NCI-H2081 treated with DMSO at 0.1 percent for 48 hours (cell line): ENCODE results near the gene ZNF219.

ENCODE experiments used
- DNase-seq: peaks from one replicate; lab custom pipeline; 2025; lab: John Stamatoyannopoulos, UW

The ZNF219 gene

DNA sequence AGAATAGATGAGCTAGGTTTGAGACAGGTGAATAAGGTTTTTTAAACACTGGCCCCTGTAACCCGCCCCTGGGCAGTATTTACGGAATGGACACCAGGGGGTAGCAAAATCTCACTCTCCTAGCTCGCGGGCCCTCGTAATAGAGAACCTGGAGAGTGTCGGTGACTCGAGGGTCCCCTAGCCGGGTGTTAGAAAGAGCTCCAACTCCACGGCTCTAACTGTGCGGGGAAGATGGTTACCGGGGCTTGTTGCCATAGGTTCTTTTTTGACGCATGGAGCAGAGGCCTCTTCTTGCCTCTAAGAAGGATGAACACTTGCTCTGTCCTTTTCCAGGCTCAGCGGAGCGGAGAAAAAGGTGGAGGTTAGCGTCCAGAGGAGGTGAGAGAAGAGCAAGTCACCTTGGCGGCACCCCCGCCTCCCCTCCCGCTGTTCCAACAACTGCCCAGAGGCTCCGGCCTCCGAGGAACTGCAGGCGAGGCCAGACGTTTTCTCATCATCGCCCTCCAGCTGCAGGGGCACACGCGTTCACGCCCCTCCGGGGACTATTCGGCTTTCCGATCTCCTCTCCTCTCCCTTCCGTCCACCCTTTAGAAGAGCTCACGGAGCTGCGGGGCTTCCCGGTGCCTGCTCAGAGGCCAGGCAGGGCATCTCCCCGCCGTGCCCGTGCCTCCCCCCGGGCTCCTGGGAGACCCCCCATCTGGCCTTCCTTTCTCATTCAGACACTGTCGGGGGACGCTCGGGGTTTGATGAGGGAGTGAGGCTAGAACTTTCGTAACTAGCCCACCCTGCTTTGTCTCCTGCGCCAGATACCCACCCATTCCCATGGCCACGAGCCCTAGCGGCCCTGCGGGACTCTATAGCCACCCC, 29.7 kb downstream of the ZNF219 start:
- no peak for DNase-seq

GRCh38 chr14:21066882-21067502, 31.5 kb downstream of the ZNF219 start:
- no peak for DNase-seq

- DNase-seq, result no peak
Measured at GRCh38 chr14:21063479-21063878, 35.0 kb downstream of the ZNF219 start.

- DNase-seq, result no peak
Measured at GRCh38 chr14:21061347-21061668, 37.1 kb downstream of the ZNF219 start.

GRCh38 chr14:21060614-21061346, 37.7 kb downstream of the ZNF219 start:
- no peak for DNase-seq

DNA sequence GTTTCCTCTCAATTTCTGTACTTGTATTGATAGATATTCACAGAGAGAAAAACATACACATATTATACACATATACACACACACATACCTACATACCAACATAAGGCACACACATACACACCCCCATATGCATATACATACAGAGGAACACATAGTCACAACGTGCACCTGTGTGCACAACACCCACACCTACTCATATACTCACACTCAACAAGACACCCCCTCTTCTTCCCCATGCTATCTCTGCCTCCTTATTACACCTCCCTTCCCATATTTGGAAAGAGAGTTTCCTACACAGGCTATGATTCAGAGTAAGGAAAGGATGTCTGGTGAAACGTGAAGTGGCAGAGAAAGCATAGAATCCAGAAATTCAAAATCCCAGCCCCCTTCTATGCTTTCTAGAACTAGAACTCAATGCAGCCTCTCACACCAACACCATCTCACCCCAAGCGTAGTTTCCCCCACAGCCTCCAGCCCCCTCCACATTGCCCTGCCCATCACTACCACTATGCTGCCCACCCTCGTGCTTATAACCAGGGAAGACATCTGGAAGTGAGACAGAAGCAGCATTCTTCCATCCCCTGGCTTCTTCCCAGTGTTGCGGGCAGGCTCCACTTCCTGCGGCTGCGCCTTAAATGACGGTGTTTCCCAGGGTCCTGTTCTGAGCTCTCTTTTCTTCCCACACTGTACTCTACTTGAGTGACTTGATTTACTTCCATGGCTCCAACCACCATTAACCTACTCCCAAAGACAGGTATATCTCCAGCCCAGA, 38.4 kb downstream of the ZNF219 start:
- no peak for DNase-seq

DNA sequence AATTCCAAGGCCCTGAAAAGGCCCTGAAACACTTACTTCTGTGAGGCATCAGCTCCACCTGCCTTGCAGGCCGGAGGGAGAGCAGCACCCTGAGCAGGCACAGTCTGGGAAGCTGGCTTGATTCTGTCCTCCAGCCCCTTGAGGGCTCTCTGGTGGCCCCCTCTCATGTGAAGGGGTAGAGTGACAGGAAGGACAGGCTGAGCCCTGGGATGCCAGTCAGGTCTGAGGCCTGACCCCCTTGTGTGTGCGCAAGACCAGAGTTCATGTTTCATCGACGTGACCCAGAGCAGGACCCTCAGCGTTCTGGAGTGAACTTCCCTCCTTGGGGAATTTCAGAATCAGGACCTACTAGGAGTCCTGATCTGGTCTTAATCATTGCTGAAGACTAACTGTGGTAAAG, 39.6 kb downstream of the ZNF219 start:
- no peak for DNase-seq

- no peak for DNase-seq
Measured at GRCh38 chr14:21057803-21058675, 40.4 kb downstream of the ZNF219 start, which contains the start of gene RNASE8. TSS of gene RNASE8 (plus strand) at chr14:21057822. CDS start at chr14:21057893, 71 bp downstream.

- DNase-seq, result no peak
Measured at GRCh38 chr14:21056520-21057163, 41.8 kb downstream of the ZNF219 start.

DNA sequence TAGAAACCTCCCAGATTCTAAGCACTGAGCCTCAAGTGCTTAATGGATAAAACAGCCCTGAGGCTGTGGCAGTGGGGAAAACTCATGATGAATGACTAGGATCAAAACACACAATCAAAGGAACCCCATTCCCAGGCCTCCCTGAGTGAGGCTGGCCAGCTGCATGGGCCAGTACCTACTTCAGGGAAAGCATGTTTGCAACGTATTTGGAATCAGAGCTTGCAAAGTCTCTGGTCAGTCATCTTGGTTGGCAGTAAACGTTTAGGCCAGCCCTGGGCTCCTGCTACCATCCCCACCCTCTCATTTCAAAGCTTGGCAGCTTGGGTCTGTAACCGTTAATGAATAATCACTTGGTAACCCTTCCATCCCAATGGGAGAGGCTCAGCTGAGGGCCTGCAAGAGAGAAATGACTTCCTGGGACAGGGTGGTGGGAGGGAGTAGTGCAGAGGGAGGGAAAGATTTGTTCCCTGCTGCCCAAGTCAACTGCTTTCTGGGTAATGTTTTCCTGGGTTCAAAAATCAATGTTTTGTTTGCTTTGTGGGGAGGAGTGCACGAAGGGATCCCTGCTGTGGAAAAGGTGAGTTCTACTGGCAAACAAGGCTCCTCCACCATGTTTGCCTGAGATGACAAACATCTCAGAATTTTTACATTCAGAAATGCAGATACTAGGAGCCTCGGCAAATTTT, 42.9 kb downstream of the ZNF219 start:
- DNase-seq, result no peak

DNA sequence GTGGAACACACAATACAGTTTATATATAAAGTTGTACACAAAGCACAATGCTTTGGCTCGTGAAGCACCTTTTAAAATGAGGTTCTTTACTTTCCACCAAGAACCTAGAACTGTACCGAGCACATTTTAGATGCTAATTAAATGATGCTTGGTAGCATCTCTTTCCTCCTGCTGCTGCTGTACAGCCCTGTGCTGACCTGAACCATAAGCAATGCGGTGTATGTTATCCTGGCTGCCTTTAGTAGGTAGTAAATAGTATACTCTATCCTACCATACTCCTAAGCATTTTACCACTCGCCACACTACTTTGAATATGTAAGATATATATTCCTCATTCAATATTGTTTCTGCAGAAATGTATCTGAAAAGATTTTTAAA, 43.7 kb downstream of the ZNF219 start:
- DNase-seq, result no peak

- DNase-seq, result no peak
Measured at GRCh38 chr14:21054123-21054767, 44.2 kb downstream of the ZNF219 start.

DNA sequence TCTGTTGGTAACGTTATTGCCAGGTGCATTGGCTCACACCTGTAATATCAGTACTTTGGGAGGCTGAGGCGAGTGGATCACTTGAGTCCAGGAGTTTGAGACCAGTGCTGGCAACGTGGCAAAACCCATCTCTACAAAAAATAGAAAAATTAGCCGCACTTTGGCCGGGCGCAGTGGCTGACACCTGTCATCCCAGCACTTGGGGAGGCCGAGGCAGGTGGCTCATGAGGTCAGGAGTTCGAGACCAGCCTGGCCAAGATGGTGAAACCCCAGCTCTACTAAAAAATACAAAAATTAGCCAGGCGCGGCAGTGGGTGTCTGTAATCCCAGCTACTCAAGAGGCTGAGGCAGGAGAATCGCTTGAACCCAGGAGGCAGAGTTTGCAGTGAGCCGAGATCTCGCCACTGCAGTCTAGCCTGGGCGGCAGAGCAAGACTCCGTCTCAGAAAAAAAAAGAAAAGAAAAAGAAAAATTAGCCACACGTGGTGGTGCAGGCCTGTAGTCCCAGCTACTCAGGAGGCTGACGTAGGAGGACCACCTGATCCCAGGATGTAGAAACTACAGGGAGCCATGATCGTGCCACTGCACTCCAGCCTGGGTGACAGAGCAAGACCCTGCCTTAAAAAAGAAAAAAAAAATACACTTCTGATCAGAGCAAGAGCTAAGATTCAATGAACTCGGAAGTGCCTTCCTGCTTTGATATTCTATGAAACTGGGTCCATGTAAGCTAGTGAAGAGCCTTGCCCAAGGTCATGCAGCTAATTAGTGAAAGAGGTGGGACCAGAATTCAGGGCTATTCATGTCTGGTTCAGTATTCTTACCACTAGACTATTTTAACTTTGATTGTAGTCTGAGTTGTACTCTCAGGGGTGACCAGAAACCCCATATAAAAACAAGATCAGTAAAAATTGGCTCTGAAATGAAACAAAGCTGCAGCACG, 45.0 kb downstream of the ZNF219 start:
- DNase-seq, result no peak

DNA sequence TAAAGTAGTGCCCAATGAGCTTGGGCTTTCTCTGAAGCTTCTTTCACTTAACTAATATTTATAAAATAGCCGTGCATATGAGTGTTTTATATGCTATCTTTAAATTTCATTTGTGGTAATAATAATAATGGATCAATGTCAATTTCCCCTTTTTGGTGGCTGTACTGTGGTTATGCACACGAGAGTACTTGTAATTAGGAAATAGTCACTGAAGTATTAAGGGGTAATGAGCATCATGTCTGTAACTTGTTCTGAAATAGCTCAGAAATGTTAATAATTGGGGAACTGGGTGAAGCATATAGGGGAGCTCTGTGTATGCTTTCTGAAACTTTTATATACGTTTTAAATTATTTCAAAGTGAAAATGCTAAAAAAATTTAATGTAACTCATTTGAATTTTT, 47.9 kb downstream of the ZNF219 start:
- DNase-seq, result no peak

GRCh38 chr14:21049271-21049673, 49.2 kb downstream of the ZNF219 start:
- no peak for DNase-seq

- DNase-seq, result no peak
Measured at GRCh38 chr14:21048638-21049037, 49.8 kb downstream of the ZNF219 start.

GRCh38 chr14:21047378-21047781, 51.1 kb downstream of the ZNF219 start:
- DNase-seq, result no peak

GRCh38 chr14:21043974-21044618, 54.4 kb downstream of the ZNF219 start:
- no peak for DNase-seq
